Measurements from ENCODE around the gene ZSWIM8.
"Not testable (repeated sequence)": the region's sequence is repeated elsewhere in the genome, so short reads cannot be mapped to it uniquely, and the experiment has no call there.

ZSWIM8 gene

GRCh38 chr10:73785211-73785720, at the start of gene ZSWIM8:
Gene ZSWIM8 (plus strand): TSS chr10:73785606. CDS start chr10:73785879, 273 bp downstream.
- in situ Hi-C loops (cut with HindIII; ENCODE audit: low sequenced_read_pairs), result no loop called here
- peak; percentile 3 for TF ChIP-seq CTCF (IDR thresholded peaks at IDR 0.05; ENCODE audit: low read depth, low read length)
- DNase-seq (ENCODE audit: low read depth, low spot score), result peak; percentile 96
- peak within 1 kb of the TSS; percentile 93 for H3K4me3 ChIP-seq (ENCODE audit: low read depth, low read length)

- DNase-seq (ENCODE audit: low read depth, low spot score); in situ Hi-C loops (cut with HindIII; ENCODE audit: low sequenced_read_pairs); H3K4me3 ChIP-seq (ENCODE audit: low read depth, low read length): not testable (repeated sequence)
Observed at GRCh38 chr10:73740501-73741254, 44.7 kb upstream of the ZSWIM8 start.

GRCh38 chr10:73742454-73742734, 43.0 kb upstream of the ZSWIM8 start:
- TF ChIP-seq CTCF (IDR thresholded peaks at IDR 0.05; ENCODE audit: low read depth, low read length), result no peak
- in situ Hi-C loops (cut with HindIII; ENCODE audit: low sequenced_read_pairs), result no loop called here
- H3K4me3 ChIP-seq (ENCODE audit: low read depth, low read length), result no peak overlapping the region
- DNase-seq (ENCODE audit: low read depth, low spot score), result no peak

- in situ Hi-C loops (cut with HindIII; ENCODE audit: low sequenced_read_pairs), result no loop called here
- DNase-seq (ENCODE audit: low read depth, low spot score), result no peak
- peak overlapping the region; percentile 77 for H3K4me3 ChIP-seq (ENCODE audit: low read depth, low read length)
- no peak for TF ChIP-seq CTCF (IDR thresholded peaks at IDR 0.05; ENCODE audit: low read depth, low read length)
Observed at GRCh38 chr10:73743327-73743904, 42.0 kb upstream of the ZSWIM8 start.

GRCh38 chr10:73743905-73744663, 41.3 kb upstream of the ZSWIM8 start, which contains the start of gene SEC24C:
Gene SEC24C (plus strand): TSS chr10:73744372. CDS start chr10:73746833, 2,461 bp downstream.
- in situ Hi-C loops (cut with HindIII; ENCODE audit: low sequenced_read_pairs), result no loop called here
- TF ChIP-seq CTCF (IDR thresholded peaks at IDR 0.05; ENCODE audit: low read depth, low read length), result no peak
- H3K4me3 ChIP-seq (ENCODE audit: low read depth, low read length), result peak within 1 kb of the TSS; percentile 77
- DNase-seq (ENCODE audit: low read depth, low spot score), result peak; percentile 97

GRCh38 chr10:73744664-73744975, 40.8 kb upstream of the ZSWIM8 start:
- in situ Hi-C loops (cut with HindIII; ENCODE audit: low sequenced_read_pairs), result no loop called here
- peak; percentile 71 for DNase-seq (ENCODE audit: low read depth, low spot score)
- TF ChIP-seq CTCF (IDR thresholded peaks at IDR 0.05; ENCODE audit: low read depth, low read length), result no peak
- peak overlapping the region; percentile 77 for H3K4me3 ChIP-seq (ENCODE audit: low read depth, low read length)

- H3K4me3 ChIP-seq (ENCODE audit: low read depth, low read length), result no peak overlapping the region
- no peak for TF ChIP-seq CTCF (IDR thresholded peaks at IDR 0.05; ENCODE audit: low read depth, low read length)
- in situ Hi-C loops (cut with HindIII; ENCODE audit: low sequenced_read_pairs), result no loop called here
- DNase-seq (ENCODE audit: low read depth, low spot score), result no peak
Observed at GRCh38 chr10:73746721-73747120, 38.7 kb upstream of the ZSWIM8 start.
